ACC112 (cell line): Measurements from ENCODE around the gene ZFYVE28.

ENCODE experiments used
- H2AFZ ChIP-seq: fragments of 200-600 bp; sonication (generic); one replicate; pipeline ENCODE4 v1.6.0; 2017; ENCODE audit warnings: antibody characterized with exemption, low read length; ENCODE audit not compliant: unreplicated experiment
- H3K27ac ChIP-seq: fragments of 200-600 bp; sonication (generic); 2 replicates; pipeline ENCODE4 v1.5.1; 2014; ENCODE audit warnings: low read depth, mild to moderate bottlenecking, antibody characterized with exemption, low read length, moderate library complexity
- H3K27me3 ChIP-seq: fragments of 200-600 bp; sonication (generic); 2 replicates; pipeline ENCODE4 v1.6.1; 2014; ENCODE audit warnings: mild to moderate bottlenecking, antibody characterized with exemption, low read length, moderate library complexity, mixed read lengths; ENCODE audit not compliant: insufficient read depth
- H3K36me3 ChIP-seq: fragments of 200-600 bp; sonication (generic); 2 replicates; pipeline ENCODE4 v1.6.1; 2016; ENCODE audit warnings: mild to moderate bottlenecking, antibody characterized with exemption, low read length, moderate library complexity, mixed read lengths; ENCODE audit not compliant: insufficient read depth
- H3K4me1 ChIP-seq: fragments of 200-600 bp; sonication (generic); one replicate; pipeline ENCODE4 v1.6.1; 2016; ENCODE audit warnings: low read length, mixed read lengths; ENCODE audit not compliant: insufficient read depth, unreplicated experiment, control insufficient read depth
- H3K4me3 ChIP-seq: fragments of 200-600 bp; sonication (generic); 2 replicates; pipeline ENCODE4 v1.5.1; 2014; ENCODE audit warnings: mild to moderate bottlenecking, low read depth, low read length
- H3K79me2 ChIP-seq: fragments of 200-600 bp; sonication (generic); one replicate; pipeline ENCODE4 v1.6.0; 2016; ENCODE audit warnings: low read length; ENCODE audit not compliant: control insufficient read depth, unreplicated experiment, insufficient read depth

ZFYVE28 gene

DNA sequence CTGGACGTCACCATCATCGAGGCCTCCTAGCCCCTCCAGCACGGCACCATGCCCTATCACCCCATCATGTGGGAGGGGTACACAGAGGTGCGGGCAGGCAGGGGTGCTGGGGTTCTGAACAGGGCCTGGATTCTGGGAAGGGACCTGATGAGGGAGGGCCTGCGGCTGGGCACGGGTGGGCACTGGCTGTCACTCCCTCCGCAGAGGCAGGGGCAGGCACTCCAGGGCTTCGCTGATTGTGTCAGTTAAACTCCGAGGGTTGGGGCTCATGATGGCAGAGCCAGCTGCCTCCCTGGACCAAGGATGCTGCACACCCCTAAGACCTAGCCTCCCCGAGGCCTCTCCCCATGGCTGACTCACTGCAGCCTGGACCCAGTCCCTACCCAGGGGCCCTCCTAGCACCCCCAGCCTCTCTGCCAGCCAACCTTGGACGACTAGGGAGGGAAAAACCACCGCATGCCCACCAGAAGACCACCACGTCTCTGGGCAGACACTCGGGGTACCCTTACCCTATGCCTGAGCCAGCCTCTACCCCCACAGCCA, 45.9 kb downstream of the ZFYVE28 start:
- Histone ChIP-seq H3K27ac (no peak overlapping the region), H3K36me3 (no peaks in the 10 kb centered on the region), H3K4me3 (no peak overlapping the region), H3K4me1 (no peaks in the 10 kb centered on the region), H3K27me3 (no peaks in the 10 kb centered on the region), H2AFZ (no peak overlapping the region), H3K79me2 (no peaks in the 10 kb centered on the region)

GRCh38 chr4:2371765-2372487, 46.5 kb downstream of the ZFYVE28 start:
- H3K4me1 ChIP-seq, result no peaks in the 10 kb centered on the region
- no peak overlapping the region for H3K27ac ChIP-seq
- no peak overlapping the region for H2AFZ ChIP-seq
- H3K36me3 ChIP-seq, result no peaks in the 10 kb centered on the region
- no peak overlapping the region for H3K4me3 ChIP-seq
- H3K27me3 ChIP-seq, result no peaks in the 10 kb centered on the region
- H3K79me2 ChIP-seq, result no peaks in the 10 kb centered on the region

GRCh38 chr4:2370597-2371320, 47.7 kb downstream of the ZFYVE28 start:
- Histone ChIP-seq H3K4me1 (no peaks in the 10 kb centered on the region), H3K79me2 (no peaks in the 10 kb centered on the region), H3K36me3 (no peaks in the 10 kb centered on the region), H3K27me3 (no peaks in the 10 kb centered on the region), H3K27ac (no peak overlapping the region), H2AFZ (no peak overlapping the region), H3K4me3 (no peak overlapping the region)

- H3K27ac ChIP-seq, result no peak overlapping the region
- no peaks in the 10 kb centered on the region for H3K27me3 ChIP-seq
- H3K4me1 ChIP-seq, result peaks cover 8% of the 10 kb centered on the region
- H3K79me2 ChIP-seq, result peaks cover 5% of the 10 kb centered on the region
- H2AFZ ChIP-seq, result no peak overlapping the region
- H3K4me3 ChIP-seq, result no peak overlapping the region
- no peaks in the 10 kb centered on the region for H3K36me3 ChIP-seq
These were observed 49.6 kb downstream of the ZFYVE28 start for GRCh38 chr4:2368746-2369437.

DNA sequence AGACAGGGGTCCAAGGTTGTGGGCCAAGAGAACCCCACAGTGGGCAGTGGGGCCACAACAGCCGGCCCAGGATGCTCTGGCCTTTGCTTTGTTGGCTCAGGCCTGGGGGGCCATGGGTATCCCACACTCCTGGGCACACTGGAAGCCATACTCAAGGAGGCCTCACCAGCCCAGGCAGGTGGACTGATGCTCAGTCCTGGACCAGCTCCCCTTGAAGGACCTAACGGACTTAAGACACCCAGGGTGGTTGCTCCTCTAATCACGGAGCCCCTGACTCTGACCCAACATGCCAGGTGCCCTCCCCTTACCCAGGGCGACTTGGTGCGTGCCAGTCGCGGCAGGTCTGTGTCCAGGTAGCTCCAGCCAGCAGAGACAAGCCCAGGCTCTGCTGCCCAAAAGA, 50.8 kb downstream of the ZFYVE28 start:
- Histone ChIP-seq H3K4me1 (peaks cover 16% of the 10 kb centered on the region), H3K4me3 (no peak overlapping the region), H3K79me2 (peaks cover 5% of the 10 kb centered on the region), H3K27ac (no peak overlapping the region), H2AFZ (no peak overlapping the region), H3K36me3 (no peaks in the 10 kb centered on the region), H3K27me3 (no peaks in the 10 kb centered on the region)

- Histone ChIP-seq H3K27me3 (no peaks in the 10 kb centered on the region), H3K4me3 (no peak overlapping the region), H2AFZ (no peak overlapping the region), H3K4me1 (peaks cover 16% of the 10 kb centered on the region), H3K27ac (no peak overlapping the region), H3K79me2 (peaks cover 5% of the 10 kb centered on the region), H3K36me3 (no peaks in the 10 kb centered on the region)
These were observed 51.9 kb downstream of the ZFYVE28 start for GRCh38 chr4:2366252-2367192.

GRCh38 chr4:2365913-2366210, 52.6 kb downstream of the ZFYVE28 start:
- Histone ChIP-seq H3K4me3 (no peak overlapping the region), H3K4me1 (peaks cover 16% of the 10 kb centered on the region), H3K27ac (no peak overlapping the region)

GRCh38 chr4:2365054-2365912, 53.2 kb downstream of the ZFYVE28 start:
- peaks cover 5% of the 10 kb centered on the region for H3K79me2 ChIP-seq
- peak overlapping the region; percentile 79 for H3K4me3 ChIP-seq
- H2AFZ ChIP-seq, result no peak overlapping the region
- no peak overlapping the region for H3K27ac ChIP-seq
- no peaks in the 10 kb centered on the region for H3K36me3 ChIP-seq
- H3K4me1 ChIP-seq, result peaks cover 16% of the 10 kb centered on the region
- H3K27me3 ChIP-seq, result no peaks in the 10 kb centered on the region

More at GRCh38 chr4:2365913-2366210, 52.6 kb downstream of the ZFYVE28 start:
- H3K27me3 ChIP-seq, result no peaks in the 10 kb centered on the region
- no peaks in the 10 kb centered on the region for H3K36me3 ChIP-seq
- no peak overlapping the region for H2AFZ ChIP-seq
- H3K79me2 ChIP-seq, result peaks cover 5% of the 10 kb centered on the region

GRCh38 chr4:2364654-2365053, 53.8 kb downstream of the ZFYVE28 start:
- H3K79me2 ChIP-seq, result peaks cover 6% of the 10 kb centered on the region
- peak overlapping the region; percentile 16 for H2AFZ ChIP-seq
- H3K4me3 ChIP-seq, result peak overlapping the region; percentile 79
- H3K27ac ChIP-seq, result no peak overlapping the region
- no peaks in the 10 kb centered on the region for H3K36me3 ChIP-seq
- peaks cover 16% of the 10 kb centered on the region for H3K4me1 ChIP-seq
- no peaks in the 10 kb centered on the region for H3K27me3 ChIP-seq
